C4-2B (cell line): ENCODE measurements around the gene HAGHL.

Source experiments
- ZFX ChIP-seq: fragments of 450-650 bp; IDR thresholded peaks from 2 replicates; pipeline ENCODE4 v1.6.1; 2017
- TF ChIP-seq, protein P1 (sequence below): fragments of 450-650 bp; conservative IDR thresholded peaks from 2 replicates; pipeline ENCODE4 v1.5.1; 2017; ENCODE audit warnings: mild to moderate bottlenecking

DNA sequence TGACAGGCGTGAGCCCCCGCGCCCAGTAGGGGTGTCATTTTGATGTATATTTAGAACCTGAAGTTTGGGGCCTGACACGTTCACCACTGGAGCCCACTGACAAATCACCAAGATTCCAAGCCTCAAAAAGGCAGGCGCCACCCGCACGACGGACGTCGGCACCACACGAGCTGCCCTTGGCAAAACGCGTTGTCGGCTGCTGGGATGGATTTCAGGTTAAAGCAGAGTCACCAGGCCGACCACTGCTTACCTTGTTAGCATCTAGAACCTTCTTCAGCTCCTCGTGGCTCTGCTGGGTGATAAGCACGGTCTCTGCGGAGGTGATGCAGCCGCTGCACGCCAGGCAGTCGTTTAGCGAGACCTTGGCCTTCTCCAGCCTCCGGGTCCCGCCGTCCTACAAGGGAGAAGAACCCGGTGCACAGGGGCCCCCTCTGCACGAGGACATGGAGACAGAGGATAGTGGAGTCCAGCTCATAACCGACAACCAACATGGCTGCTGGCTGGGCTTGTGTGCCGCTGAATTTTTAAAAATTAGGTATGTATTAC, 10.1 kb downstream of the HAGHL start:
- TF ChIP-seq, protein P1, sequence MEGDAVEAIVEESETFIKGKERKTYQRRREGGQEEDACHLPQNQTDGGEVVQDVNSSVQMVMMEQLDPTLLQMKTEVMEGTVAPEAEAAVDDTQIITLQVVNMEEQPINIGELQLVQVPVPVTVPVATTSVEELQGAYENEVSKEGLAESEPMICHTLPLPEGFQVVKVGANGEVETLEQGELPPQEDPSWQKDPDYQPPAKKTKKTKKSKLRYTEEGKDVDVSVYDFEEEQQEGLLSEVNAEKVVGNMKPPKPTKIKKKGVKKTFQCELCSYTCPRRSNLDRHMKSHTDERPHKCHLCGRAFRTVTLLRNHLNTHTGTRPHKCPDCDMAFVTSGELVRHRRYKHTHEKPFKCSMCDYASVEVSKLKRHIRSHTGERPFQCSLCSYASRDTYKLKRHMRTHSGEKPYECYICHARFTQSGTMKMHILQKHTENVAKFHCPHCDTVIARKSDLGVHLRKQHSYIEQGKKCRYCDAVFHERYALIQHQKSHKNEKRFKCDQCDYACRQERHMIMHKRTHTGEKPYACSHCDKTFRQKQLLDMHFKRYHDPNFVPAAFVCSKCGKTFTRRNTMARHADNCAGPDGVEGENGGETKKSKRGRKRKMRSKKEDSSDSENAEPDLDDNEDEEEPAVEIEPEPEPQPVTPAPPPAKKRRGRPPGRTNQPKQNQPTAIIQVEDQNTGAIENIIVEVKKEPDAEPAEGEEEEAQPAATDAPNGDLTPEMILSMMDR: no peak
- TF ChIP-seq ZFX: no peak
